IPS-NIHi7 (cell line): ENCODE results near the gene CCDC91.
"Not testable (repeated sequence)": the region's sequence is repeated elsewhere in the genome, so short reads cannot be mapped to it uniquely, and the experiment has no call there.

Source experiments
- DNase-seq: peaks from one replicate; pipeline ENCODE4 v3.0.0; 2012; ENCODE audit warnings: mixed read lengths; ENCODE audit errors: extremely low spot score

The CCDC91 gene

GRCh38 chr12:28184375-28184774 lies 5.9 kb upstream of the CCDC91 start:
- DNase-seq: no peak

GRCh38 chr12:28186500-28186899 lies 3.8 kb upstream of the CCDC91 start:
- no peak for DNase-seq

GRCh38 chr12:28189784-28190320 lies 404 bp upstream of the CCDC91 start:
- peak; percentile 13 for DNase-seq

- DNase-seq: peak; percentile 10
Observed at GRCh38 chr12:28191051-28192048, 1.1 kb downstream of the CCDC91 start.

GRCh38 chr12:28192125-28192524 lies 1.9 kb downstream of the CCDC91 start:
- no peak for DNase-seq

GRCh38 chr12:28194621-28195020 lies 4.4 kb downstream of the CCDC91 start:
- DNase-seq: not testable (repeated sequence)

- not testable (repeated sequence) for DNase-seq
Observed at GRCh38 chr12:28201136-28201535, 10.9 kb downstream of the CCDC91 start.

- no peak for DNase-seq
Observed at GRCh38 chr12:28202374-28203130, 12.3 kb downstream of the CCDC91 start.

- DNase-seq: no peak
Observed at GRCh38 chr12:28209782-28210181, 19.5 kb downstream of the CCDC91 start.

- DNase-seq: no peak
Observed at GRCh38 chr12:28212182-28212581, 21.9 kb downstream of the CCDC91 start.

GRCh38 chr12:28215021-28215420 lies 24.8 kb downstream of the CCDC91 start:
- DNase-seq: no peak

GRCh38 chr12:28216016-28216415 lies 25.8 kb downstream of the CCDC91 start:
- no peak for DNase-seq

GRCh38 chr12:28217805-28218204 lies 27.5 kb downstream of the CCDC91 start:
- no peak for DNase-seq

GRCh38 chr12:28218875-28219274 lies 28.6 kb downstream of the CCDC91 start:
- DNase-seq: no peak

- no peak for DNase-seq
Observed at GRCh38 chr12:28219827-28220226, 29.6 kb downstream of the CCDC91 start.

GRCh38 chr12:28222081-28222700 lies 31.9 kb downstream of the CCDC91 start:
- no peak for DNase-seq

GRCh38 chr12:28223025-28223554 lies 32.8 kb downstream of the CCDC91 start:
- DNase-seq: no peak

- DNase-seq: no peak
Observed at GRCh38 chr12:28223858-28224257, 33.6 kb downstream of the CCDC91 start.

- DNase-seq: no peak
Observed at GRCh38 chr12:28226705-28227104, 36.4 kb downstream of the CCDC91 start.

GRCh38 chr12:28227251-28227650 lies 37.0 kb downstream of the CCDC91 start:
- DNase-seq: no peak

GRCh38 chr12:28231248-28231647 lies 41.0 kb downstream of the CCDC91 start:
- DNase-seq: no peak
